Measurements from ENCODE around the gene SLC29A3. TPM values are rescaled to one million over a fixed set of nuclear protein-coding genes. Genes with fewer than 3 reads are reported as not detected.

Gene SLC29A3
- total and polyA plus RNA-seq, 8 donors, result 7.6 to 13.4 (median 8.1) TPM

DNA sequence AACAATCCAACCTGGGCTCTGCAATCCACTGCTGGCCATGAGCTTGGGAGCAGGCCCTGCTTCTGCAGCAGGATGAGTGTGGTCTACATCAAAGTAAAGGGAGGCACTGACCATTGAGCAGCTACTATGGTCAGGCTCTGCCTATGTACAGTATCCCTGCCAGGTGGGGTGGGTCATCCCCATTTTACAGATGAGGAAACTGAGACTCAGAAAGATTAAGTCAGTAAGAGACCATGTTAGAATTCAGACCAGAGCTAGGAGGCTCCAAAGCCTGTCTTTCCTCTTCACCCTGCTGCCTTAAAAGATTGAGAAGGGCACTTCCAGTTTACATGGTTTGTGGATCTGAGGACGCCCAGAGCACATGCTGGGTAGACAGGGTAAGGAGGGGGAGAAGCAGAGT is 50.5 kb downstream of the SLC29A3 start:
- no peak for DNase-seq
- ATAC-seq, result no peak
- intact Hi-C loops (cut with DNase I), result no loop called here
- Histone ChIP-seq H3K27ac (no peak overlapping the region), H3K4me1 (peaks cover 0 to 39% of the 10 kb centered on the region in 2 donors), H3K9me3 (no peaks in the 10 kb centered on the region), H3K4me3 (no peak overlapping the region), H3K36me3 (no peaks in the 10 kb centered on the region), H3K27me3 (no peaks in the 10 kb centered on the region)
- TF ChIP-seq, protein P1, sequence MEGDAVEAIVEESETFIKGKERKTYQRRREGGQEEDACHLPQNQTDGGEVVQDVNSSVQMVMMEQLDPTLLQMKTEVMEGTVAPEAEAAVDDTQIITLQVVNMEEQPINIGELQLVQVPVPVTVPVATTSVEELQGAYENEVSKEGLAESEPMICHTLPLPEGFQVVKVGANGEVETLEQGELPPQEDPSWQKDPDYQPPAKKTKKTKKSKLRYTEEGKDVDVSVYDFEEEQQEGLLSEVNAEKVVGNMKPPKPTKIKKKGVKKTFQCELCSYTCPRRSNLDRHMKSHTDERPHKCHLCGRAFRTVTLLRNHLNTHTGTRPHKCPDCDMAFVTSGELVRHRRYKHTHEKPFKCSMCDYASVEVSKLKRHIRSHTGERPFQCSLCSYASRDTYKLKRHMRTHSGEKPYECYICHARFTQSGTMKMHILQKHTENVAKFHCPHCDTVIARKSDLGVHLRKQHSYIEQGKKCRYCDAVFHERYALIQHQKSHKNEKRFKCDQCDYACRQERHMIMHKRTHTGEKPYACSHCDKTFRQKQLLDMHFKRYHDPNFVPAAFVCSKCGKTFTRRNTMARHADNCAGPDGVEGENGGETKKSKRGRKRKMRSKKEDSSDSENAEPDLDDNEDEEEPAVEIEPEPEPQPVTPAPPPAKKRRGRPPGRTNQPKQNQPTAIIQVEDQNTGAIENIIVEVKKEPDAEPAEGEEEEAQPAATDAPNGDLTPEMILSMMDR (IDR thresholded peaks at IDR 0.05), result no peak

DNA sequence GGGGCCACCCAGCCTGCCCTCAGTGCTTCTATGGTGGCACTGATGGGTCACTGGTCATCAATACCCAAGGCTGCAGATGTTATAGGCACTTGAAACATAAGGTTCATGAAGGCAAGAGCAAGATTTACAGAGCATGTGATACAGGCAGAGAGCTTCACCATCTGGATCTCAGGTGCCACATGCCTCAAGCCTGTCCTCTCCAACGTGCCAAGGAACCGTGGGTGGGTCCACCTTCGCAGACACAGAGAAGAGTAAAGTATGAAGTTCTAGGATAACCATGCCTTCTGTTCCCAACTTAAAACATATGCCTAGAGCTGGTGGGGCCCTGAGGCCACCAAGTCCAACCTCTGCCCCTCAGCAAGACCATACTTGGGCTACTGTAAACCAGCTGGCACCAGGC is 51.0 kb downstream of the SLC29A3 start:
- H3K27me3 ChIP-seq, result no peaks in the 10 kb centered on the region
- ATAC-seq (no peak), DNase-seq (no peak)
- TF ChIP-seq, protein P1 (IDR thresholded peaks at IDR 0.05), result no peak
- no peak overlapping the region for H3K27ac ChIP-seq
- peaks cover 0 to 35% of the 10 kb centered on the region in 2 donors for H3K4me1 ChIP-seq
- H3K9me3 ChIP-seq, result no peaks in the 10 kb centered on the region
- H3K4me3 ChIP-seq, result no peak overlapping the region
- no peaks in the 10 kb centered on the region for H3K36me3 ChIP-seq
- intact Hi-C loops (cut with DNase I), result no loop called here

DNA sequence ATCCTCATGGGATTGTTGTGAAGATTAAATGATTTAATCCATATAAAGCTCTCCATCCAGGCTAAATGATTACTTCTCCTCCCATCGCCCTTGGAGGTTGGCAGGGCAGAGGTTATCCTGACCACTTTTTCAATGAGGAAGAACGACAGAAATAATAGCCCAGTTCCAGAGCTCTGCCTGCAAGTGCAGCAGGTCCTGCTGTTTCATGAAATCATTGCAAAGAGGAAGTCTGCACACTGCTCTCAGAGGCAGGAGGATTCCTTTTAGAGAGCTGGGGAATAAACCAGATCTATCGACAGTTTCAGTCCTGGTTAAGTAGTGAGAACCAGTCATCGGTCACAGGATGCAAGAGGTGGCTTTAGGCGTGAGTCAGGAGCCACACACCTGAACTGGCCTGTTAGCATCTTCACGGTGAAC is 52.7 kb downstream of the SLC29A3 start:
- H3K4me1 ChIP-seq, result peaks cover 0 to 33% of the 10 kb centered on the region in 2 donors
- no peak overlapping the region for H3K4me3 ChIP-seq
- ATAC-seq (peak; percentile 56), DNase-seq (no peak)
- no peaks in the 10 kb centered on the region for H3K36me3 ChIP-seq
- H3K27me3 ChIP-seq, result no peaks in the 10 kb centered on the region
- intact Hi-C loops (cut with DNase I), result no loop called here
- H3K9me3 ChIP-seq, result no peaks in the 10 kb centered on the region
- peak overlapping the region; percentile 7 to 78 for H3K27ac ChIP-seq
- TF ChIP-seq, protein P1 (IDR thresholded peaks at IDR 0.05), result no peak

DNA sequence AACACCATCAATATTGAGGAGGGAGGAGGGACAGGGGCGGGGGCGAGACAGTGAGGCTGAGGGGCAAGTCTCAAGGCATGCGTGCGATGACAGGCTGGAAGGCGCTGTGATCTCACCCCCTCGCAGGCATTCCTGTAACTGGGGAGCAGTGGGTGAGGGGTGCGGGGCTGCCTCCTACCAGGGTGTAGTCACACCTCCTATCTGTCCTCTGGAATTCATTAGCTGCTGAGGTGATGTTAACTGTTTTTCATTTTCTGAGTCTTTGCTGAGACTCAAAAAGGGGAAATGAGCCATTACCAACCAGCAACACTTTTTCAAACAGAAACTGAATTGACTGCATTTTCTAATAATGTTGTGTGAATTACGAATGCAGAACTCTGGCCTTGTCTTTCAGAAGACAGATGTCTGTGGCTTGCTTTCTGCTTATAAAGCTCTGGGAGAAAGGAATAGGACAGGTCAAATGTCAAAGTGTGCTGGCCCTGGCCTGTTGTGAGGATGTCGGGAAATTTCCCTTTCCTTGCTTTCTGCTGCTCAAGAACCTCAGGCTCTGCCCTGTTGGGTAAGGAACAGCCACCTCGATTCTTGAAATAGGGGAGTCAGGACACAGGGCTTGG is 53.9 kb downstream of the SLC29A3 start:
- intact Hi-C loops (cut with DNase I), result no loop called here
- ATAC-seq, result no peak
- peak overlapping the region; percentile 7 to 78 for H3K27ac ChIP-seq
- H3K4me3 ChIP-seq, result no peak overlapping the region
- no peaks in the 10 kb centered on the region for H3K9me3 ChIP-seq
- TF ChIP-seq, protein P1 (IDR thresholded peaks at IDR 0.05), result no peak
- no peaks in the 10 kb centered on the region for H3K36me3 ChIP-seq
- H3K4me1 ChIP-seq, result peaks cover under 1 to 33% of the 10 kb centered on the region in 2 donors
- H3K27me3 ChIP-seq, result no peaks in the 10 kb centered on the region
- DNase-seq, result peak in 1 of 4 donors; percentile 66

DNA sequence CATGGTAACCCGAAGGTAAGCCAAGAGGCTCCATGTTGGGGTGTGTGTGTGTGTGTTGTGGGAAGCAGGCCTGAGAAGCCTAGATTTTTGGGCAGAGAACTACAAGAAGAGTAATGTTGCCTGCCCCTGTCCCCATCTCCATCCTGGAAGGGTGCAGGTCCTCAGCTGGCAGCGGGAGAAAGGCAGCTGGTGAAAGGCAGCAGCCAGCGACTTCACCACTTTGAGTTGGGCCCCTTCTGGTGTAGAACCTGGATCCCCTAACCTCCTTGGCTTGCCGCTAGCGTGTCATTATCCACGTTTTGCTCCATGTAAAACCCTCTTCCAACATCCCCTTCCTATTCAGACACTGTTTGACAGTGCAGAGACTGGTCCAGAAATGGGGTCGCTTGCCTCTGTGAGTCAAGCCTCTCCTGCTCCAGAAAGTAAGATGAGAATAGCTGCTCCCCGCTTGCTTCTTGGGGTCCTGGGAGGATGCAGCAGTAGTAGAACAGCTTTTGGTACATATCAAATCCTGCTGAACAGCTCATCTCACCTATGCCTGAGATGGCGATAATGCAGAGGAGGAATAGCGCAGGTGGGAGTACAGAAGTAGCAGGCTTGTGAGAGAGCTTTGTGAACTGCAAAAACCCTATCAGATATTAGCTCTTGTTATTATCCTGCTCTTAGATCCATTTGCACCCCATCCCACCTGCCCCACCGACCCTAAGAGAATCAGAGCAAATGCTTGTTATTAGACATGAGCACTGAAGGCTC is 55.6 kb downstream of the SLC29A3 start:
- Histone ChIP-seq H3K4me3 (no peak overlapping the region), H3K4me1 (peaks cover 4 to 42% of the 10 kb centered on the region in 2 donors), H3K9me3 (no peaks in the 10 kb centered on the region), H3K27me3 (no peaks in the 10 kb centered on the region), H3K36me3 (no peaks in the 10 kb centered on the region), H3K27ac (no peak overlapping the region)
- TF ChIP-seq, protein P1 (IDR thresholded peaks at IDR 0.05), result no peak
- DNase-seq (no peak), ATAC-seq (no peak)
- intact Hi-C loops (cut with DNase I), result no loop called here
